NCI-H146 (cell line): Measurements from ENCODE around the gene BRD7.
A peak's percentile ranks its signal among the peaks of the same experiment; 100 is the strongest.
"Not testable (repeated sequence)": the region's sequence is repeated elsewhere in the genome, so short reads cannot be mapped to it uniquely, and the experiment has no call there.

ENCODE experiments used
- DNase-seq: peaks from one replicate; lab custom pipeline; 2025; lab: John Stamatoyannopoulos, UW

The BRD7 gene

GRCh38 chr16:50359626-50360025 lies 9.2 kb downstream of the BRD7 start:
- DNase-seq = no peak

GRCh38 chr16:50354629-50355456 lies 13.9 kb downstream of the BRD7 start:
- DNase-seq = no peak

- no peak for DNase-seq
Measured at GRCh38 chr16:50354082-50354481, 14.7 kb downstream of the BRD7 start.

- DNase-seq = no peak
Measured at GRCh38 chr16:50351952-50352351, 16.8 kb downstream of the BRD7 start.

GRCh38 chr16:50351116-50351515 lies 17.7 kb downstream of the BRD7 start:
- DNase-seq = peak; percentile 20

- DNase-seq = not testable (repeated sequence)
Measured at GRCh38 chr16:50345210-50345609, 23.6 kb downstream of the BRD7 start.

GRCh38 chr16:50343566-50343965 lies 25.2 kb downstream of the BRD7 start:
- not testable (repeated sequence) for DNase-seq

- DNase-seq = no peak
Measured at GRCh38 chr16:50340578-50340977, 28.2 kb downstream of the BRD7 start.

- no peak for DNase-seq
Measured at GRCh38 chr16:50338371-50339231, 30.2 kb downstream of the BRD7 start.

- no peak for DNase-seq
Measured at GRCh38 chr16:50336884-50337283, 31.9 kb downstream of the BRD7 start.

GRCh38 chr16:50335196-50335958 lies 33.4 kb downstream of the BRD7 start:
- no peak for DNase-seq

- DNase-seq = no peak
Measured at GRCh38 chr16:50334106-50334975, 34.4 kb downstream of the BRD7 start.

GRCh38 chr16:50332599-50332998 lies 36.2 kb downstream of the BRD7 start:
- DNase-seq = no peak

- no peak for DNase-seq
Measured at GRCh38 chr16:50331570-50331969, 37.2 kb downstream of the BRD7 start.

- no peak for DNase-seq
Measured at GRCh38 chr16:50329446-50330189, 39.2 kb downstream of the BRD7 start.

- DNase-seq = no peak
Measured at GRCh38 chr16:50326835-50327465, 41.8 kb downstream of the BRD7 start.

- no peak for DNase-seq
Measured at GRCh38 chr16:50326264-50326663, 42.5 kb downstream of the BRD7 start.

GRCh38 chr16:50324345-50324744 lies 44.4 kb downstream of the BRD7 start:
- no peak for DNase-seq

GRCh38 chr16:50323335-50324011 lies 45.3 kb downstream of the BRD7 start:
- DNase-seq = peak; percentile 14

GRCh38 chr16:50322333-50322732 lies 46.5 kb downstream of the BRD7 start:
- DNase-seq = no peak
